Measurements from ENCODE around the gene IGFBP7.
"Not testable (repeated sequence)": the region's sequence is repeated elsewhere in the genome, so short reads cannot be mapped to it uniquely, and the experiment has no call there.

The IGFBP7 gene

DNA sequence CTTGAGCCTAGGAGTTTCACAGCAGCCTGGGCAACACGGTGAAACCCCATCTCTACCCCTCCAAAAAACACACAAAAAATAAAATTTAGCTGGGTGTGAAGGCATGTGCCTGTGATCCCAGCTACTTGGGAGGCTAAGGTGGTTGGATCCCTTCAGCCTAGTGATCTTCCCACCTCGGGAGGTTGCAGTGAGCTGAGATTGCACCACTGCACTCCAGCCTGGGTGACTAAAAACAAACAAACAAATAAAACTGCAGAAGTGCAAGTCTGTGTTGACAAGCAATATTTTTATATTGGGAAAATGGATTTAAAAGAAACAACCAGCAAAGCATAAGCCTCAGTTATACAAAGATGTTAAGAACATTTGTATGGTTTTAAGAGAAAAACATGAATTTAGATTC, 46.1 kb downstream of the IGFBP7 start:
- FAIRE-seq: no peak
- no peak for DNase-seq (ENCODE audit: insufficient read length, low spot score)
- TF ChIP-seq POLR2A (IDR thresholded peaks at IDR 0.05; ENCODE audit: low read depth, low read length): no peak

DNA sequence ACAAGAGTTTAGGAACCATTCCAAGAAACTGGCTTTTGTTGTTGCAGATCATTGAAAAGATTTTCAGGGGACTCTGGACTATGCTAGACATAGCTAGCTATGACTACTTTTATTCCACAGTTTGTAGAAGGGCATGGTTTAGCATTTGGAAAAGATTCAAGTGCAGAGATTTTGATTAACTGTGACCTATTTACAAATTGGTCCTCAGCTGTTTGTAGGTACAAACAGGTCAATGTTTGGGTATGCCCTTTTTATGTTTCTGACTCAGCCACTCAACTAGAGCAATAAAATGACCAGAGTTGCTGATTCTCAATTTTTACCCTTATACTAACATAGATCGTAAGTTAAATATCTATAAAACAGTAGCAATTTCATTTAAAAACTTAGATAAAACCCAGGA, 46.7 kb downstream of the IGFBP7 start:
- FAIRE-seq: no peak
- TF ChIP-seq POLR2A (IDR thresholded peaks at IDR 0.05; ENCODE audit: low read depth, low read length): no peak
- DNase-seq (ENCODE audit: insufficient read length, low spot score): no peak

DNA sequence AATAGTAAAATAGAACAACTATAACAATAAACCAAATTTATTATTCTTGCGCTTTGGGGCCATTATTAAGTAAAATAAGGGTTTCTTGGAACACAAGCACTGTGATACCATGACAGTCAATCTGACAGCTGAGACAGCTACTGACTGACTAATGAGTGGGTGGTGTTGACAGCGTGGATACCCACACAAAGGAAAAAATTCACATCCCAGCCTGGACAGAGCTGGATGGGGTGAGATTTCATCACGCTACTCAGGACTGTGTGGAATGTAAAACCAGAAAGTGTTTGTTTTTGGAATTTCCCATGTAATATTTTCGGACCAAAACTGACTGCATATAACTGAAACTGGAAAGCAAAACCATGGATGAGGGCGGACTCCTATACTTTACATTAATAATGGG, 48.8 kb downstream of the IGFBP7 start:
- FAIRE-seq (no peak), DNase-seq (ENCODE audit: insufficient read length, low spot score) (no peak)
- TF ChIP-seq POLR2A (IDR thresholded peaks at IDR 0.05; ENCODE audit: low read depth, low read length): no peak

DNA sequence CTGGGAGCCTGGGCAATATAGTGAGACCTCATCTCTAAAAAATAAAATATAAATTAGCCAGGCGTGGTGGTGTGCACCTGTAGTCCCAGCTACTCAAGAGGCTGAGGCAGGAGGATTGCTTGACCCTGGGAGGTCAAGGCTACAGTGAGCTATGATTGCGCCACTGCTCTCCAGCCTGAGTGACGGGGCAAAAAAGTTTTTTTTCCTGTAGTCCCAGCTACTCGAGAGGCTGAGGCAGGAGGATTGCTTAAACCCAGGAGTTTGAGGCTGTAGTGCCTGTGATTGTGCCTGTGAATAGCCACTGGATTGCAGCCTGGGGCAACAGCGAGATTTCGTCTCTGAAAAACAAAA, 49.5 kb downstream of the IGFBP7 start:
- not testable (repeated sequence) for FAIRE-seq; DNase-seq (ENCODE audit: insufficient read length, low spot score)

DNA sequence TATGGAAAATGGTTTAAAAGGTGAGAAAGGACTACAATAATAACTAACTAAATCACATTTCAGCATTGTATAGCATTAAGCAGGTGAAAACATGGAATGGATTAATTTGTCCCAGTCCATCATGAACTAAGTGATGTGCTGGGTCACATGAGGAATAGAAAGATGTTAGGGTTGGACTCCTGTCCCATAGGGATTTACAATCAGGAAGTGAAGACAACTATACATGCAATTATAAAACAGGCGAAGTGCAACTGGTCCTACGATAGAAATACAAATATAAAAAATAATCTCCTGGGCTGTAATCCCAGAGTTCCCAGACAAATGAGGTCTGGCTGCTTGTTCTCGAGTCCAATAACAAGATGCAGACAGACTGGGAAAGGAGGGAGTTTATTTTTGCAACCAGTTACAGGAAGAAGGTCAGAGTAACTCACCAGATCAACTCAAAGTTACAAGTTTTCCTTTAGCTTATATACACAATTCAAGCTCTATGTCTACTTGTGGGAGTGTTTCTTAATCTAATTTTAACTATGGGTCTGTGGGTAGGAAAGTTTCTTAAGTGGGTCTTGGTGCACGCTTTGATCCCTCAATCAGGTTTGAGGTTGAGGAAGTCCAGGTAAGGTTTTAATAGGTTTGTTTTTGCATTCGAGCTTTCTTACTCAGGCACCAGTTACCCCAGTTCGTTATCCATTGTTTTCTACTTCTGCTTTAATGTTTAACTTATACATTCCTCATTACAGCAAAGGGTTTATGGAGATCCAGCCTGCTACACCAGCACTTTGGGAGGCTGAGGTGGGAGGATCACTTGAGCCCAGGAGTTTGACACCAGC, 50.1 kb downstream of the IGFBP7 start:
- TF ChIP-seq POLR2A (IDR thresholded peaks at IDR 0.05; ENCODE audit: low read depth, low read length): no peak
- DNase-seq (ENCODE audit: insufficient read length, low spot score): no peak
- FAIRE-seq: no peak

DNA sequence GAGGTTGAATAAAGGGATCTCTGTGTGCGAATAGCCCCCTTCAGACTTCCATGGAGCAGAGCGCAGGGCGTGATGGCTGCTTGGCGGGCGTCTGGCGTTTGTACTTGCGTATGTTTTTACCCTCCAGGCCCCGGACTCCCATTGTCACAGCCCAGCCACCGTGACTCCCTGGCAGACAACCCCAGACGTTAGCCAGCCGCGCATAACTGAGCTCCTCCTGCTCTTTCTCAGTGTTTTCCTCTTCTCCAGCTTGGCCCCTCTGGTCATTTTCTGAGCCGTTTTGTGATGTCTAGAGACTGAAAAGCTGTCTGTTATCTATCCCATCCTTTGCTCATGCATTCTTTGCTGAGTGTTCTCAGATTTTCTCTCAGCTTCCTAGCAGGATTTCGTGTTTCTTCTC, 54.3 kb downstream of the IGFBP7 start:
- DNase-seq (ENCODE audit: insufficient read length, low spot score) (no peak), FAIRE-seq (no peak)
- TF ChIP-seq POLR2A (IDR thresholded peaks at IDR 0.05; ENCODE audit: low read depth, low read length): no peak

DNA sequence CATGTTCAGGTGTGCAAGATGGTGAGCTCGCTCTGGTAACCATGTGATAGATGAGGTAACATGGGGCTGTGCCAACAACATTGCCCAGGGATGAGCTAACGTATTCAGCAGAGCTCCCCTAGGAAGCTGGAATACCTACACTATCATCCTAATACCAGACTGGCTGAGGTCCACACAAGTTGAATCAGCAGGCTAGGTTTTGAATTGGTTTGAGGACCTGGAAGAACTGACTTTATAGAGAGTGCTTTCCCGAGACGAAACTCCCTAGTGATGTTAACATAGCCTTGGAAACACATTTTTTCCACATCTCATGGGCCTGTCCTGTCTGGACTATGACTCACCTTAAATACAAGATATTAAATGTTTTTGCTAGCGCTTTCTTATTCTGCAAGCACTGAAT, 56.7 kb downstream of the IGFBP7 start:
- no peak for TF ChIP-seq POLR2A (IDR thresholded peaks at IDR 0.05; ENCODE audit: low read depth, low read length)
- no peak for FAIRE-seq
- DNase-seq (ENCODE audit: insufficient read length, low spot score): no peak

DNA sequence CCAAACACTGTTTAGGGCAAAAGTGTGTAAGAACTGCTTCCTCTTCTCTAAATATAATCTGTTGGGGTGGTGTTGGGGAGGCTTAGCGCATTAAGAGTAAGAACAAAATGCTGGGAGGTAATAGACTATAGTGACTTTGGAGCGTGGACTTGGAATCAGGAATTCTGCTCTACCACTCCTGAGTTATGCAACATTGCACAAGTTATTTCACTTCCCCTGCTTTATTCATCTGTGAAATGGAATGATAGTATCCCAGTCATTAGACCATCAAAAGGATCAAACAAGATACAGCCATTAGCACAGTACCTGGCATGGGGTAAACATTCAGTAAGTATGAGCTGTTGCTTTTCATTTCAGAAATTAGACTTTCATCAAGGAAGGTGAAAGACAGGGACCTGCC, 58.7 kb downstream of the IGFBP7 start:
- FAIRE-seq (no peak), DNase-seq (ENCODE audit: insufficient read length, low spot score) (no peak)
- TF ChIP-seq POLR2A (IDR thresholded peaks at IDR 0.05; ENCODE audit: low read depth, low read length): no peak

DNA sequence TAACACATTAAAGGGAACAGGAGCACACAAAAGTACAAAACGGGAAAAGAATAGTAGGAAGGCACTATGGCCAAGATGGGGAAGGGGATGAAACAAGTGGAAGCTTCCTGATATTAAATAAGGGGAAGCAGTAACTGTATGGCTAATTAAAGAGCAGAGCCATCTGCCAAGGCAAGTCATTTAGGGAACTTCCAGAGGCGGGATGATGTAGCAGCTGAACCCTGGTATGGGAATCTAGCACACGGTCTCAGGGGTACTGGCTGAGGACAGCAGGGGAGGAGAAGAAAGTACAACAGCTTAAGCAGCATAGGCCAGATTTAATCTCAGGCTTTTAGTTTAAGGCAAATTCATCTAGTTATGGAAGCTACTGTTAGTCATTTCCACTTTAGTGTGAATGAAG, 59.1 kb downstream of the IGFBP7 start:
- no peak for TF ChIP-seq POLR2A (IDR thresholded peaks at IDR 0.05; ENCODE audit: low read depth, low read length)
- DNase-seq (ENCODE audit: insufficient read length, low spot score): no peak
- FAIRE-seq: no peak

DNA sequence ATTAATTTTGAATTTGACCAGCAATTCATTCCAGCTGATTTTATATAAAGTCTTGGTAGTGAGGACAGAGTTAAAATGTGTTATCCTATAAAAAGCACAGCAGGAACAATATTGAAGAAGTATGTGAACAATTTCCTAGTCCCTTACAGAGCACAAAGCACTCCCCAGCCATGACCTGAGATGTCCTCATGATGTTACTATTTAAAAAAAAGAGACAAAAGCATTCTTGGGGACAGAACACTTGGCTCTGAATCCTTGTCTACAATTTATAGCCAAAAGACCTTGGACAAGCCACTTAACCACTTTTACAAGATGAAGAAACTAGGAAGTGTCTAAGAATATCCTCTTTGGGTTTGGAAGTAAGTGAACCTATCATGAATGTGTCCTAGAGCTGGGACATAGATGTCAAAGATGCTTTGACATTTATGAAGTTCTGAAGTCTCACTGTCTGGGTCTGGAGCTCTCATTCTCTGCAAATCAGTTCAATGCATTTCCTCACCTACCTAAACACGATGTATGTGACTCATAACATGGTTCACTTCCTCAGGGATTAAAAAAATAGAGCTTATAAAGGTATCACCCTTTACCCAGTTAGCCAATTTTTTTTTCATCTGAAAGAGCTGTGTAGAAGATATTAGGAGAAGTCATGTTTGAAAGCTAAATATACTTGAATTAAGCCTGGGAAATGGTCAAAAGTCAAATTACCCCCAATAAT, 61.4 kb downstream of the IGFBP7 start:
- FAIRE-seq (no peak), DNase-seq (ENCODE audit: insufficient read length, low spot score) (no peak)
- no peak for TF ChIP-seq POLR2A (IDR thresholded peaks at IDR 0.05; ENCODE audit: low read depth, low read length)

DNA sequence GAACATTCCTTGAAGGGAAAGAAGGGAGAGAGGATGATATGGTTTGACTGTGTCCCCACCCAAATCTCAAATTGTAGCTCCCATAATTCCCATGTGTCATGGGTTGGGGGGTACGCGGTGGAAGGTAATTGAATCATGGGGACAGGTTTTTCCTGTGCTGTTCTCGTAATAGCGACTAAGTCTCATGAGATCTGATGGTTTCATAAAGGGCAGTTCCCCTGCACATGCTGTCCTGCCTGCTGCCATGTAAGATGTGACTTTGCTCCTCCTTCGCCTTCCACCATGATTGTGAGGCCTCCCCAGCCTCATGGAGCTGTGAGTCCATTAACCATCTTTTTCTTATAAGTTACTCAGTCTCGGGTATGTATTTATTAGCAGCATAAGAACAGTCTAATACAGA, 63.1 kb downstream of the IGFBP7 start:
- not testable (repeated sequence) for DNase-seq (ENCODE audit: insufficient read length, low spot score); FAIRE-seq

DNA sequence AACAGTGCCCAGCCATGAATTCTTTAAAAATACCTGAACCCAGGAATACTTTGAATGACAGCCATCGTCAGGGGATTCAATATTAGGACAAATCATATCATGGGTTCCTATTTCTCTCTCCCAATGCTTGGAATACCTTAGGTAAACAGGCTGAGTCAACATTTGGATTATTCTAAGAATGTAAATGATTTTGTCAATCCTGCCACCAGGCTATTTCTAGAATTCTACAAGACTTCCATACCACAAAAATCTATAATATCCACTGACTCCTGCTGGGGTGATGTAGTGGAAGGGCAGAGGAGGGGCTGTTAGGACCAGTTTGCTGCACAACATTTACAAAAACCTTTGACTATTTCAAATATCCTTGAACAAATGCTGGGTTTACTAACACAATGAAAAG, 65.2 kb downstream of the IGFBP7 start:
- TF ChIP-seq POLR2A (IDR thresholded peaks at IDR 0.05; ENCODE audit: low read depth, low read length): no peak
- FAIRE-seq: no peak
- no peak for DNase-seq (ENCODE audit: insufficient read length, low spot score)

DNA sequence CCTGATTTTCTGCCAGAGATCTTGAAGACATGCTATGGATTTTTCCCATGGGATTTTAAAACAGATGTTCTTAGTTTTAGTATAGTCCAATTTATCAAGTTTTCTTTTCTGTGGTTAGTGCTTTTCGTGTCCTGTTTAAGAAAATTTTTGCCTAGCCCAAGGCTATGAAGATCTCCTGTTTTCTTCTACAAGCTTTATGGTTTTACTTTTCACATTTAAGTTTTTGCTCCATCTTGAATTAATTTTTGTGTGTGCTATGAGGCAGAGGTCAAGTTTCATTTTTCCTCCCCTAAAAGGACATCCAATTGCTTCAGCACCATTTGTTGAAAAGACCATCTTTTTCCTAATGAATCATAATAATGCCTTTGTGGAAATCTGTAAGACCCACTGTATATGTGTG, 65.9 kb downstream of the IGFBP7 start:
- no peak for TF ChIP-seq POLR2A (IDR thresholded peaks at IDR 0.05; ENCODE audit: low read depth, low read length)
- DNase-seq (ENCODE audit: insufficient read length, low spot score) (no peak), FAIRE-seq (no peak)

DNA sequence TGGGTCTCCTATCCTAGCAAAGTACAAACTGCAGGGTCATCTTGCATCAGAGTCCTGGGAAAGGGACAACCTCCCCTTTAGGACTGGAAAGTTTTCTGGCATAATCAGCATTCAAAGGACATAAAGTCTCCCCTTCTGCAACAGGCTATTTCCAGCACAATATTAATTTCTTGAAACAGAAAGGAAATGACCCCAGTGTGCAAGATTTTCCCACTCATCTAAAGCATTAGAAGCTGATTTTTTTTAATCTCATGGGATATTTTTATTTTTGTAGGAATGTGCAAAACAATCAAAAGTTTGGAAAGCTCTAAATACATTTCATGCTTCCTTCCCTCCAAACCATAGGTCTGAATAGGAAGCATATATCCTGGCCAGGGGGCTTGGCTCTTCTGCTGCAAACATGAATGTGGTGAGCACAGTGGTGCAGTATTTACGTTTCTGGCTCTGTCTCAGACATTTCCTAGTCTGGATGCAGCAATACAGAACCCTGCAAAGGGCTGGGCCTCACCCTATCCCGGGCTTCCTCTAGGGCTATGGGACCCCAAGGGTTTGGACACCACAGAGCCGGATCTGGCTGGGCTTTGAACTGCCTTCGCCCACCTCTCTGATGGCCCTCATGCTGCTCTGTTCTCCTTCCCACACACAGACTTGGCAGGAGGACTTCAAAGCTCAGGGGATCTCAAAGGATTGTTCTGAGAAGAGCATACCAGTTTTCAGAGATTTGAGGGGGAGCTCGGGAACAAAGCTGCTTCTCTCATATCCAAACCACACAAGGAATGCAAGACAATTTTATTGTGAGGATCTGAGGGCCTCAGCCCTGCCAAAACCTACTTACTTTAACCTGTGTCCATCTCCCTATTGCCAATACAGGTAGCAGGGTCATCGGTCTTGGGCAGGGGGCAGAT, 66.6 kb downstream of the IGFBP7 start:
- FAIRE-seq (no peak), DNase-seq (ENCODE audit: insufficient read length, low spot score) (no peak)

More for the DNA sequence above, 66.6 kb downstream of the IGFBP7 start:
- TF ChIP-seq POLR2A (IDR thresholded peaks at IDR 0.05; ENCODE audit: low read depth, low read length): no peak

Data from H54 (cell line).